ENCODE data around the gene STAT5A.
"Not testable (repeated sequence)": the region's sequence is repeated elsewhere in the genome, so short reads cannot be mapped to it uniquely, and the experiment has no call there.

STAT5A gene

DNA sequence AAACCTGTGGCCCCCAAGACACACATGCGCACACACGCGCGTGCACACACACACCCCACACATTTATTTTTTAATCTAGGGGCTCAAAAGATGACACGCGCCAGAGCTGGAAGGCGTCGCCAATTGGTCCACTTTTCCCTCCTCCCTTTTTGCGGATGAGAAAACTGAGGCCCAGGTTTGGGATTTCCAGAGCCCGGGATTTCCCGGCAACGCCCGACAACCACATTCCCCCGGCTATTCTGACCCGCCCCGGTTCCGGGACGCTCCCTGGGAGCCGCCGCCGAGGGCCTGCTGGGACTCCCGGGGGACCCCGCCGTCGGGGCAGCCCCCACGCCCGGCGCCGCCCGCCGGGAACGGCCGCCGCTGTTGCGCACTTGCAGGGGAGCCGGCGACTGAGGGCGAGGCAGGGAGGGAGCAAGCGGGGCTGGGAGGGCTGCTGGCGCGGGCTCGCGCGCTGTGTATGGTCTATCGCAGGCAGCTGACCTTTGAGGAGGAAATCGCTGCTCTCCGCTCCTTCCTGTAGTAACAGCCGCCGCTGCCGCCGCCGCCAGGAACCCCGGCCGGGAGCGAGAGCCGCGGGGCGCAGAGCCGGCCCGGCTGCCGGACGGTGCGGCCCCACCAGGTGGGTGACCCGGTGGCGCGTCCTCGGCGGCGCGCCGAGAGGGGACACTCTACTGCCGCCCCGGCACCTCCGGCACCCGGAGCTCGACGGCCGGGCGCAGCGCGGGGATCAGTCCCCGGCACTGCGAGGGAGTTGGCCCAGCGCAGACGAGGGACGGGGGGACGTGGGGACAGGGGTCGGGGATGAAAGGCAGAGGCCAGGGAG is at the start of gene STAT5A:
Gene STAT5A (plus strand): TSS at position 522 of the 826 bp plus-strand sequence. CDS start 914 bp downstream, outside the sequence.
- DNase-seq (ENCODE audit: low read depth, low spot score), result no peak

DNA sequence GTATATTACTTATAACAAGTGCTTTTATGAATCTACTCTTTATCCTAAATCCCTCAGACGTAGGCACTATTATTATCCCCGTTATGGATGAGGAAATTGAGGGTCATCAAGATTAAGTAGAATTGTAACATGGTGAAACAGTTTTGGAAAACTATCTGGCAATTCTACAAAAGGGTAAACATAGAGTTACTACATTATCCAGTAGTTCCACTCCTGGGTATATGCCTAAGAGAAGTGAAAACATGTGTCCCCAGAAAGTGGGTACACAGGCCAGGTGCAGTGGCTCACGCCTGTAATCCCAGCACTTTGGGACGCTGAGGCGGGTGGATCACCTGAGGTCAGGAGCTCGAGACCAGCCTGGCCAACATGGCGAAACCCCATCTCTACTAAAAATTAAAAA is 48.7 kb upstream of the STAT5A start:
- not testable (repeated sequence) for DNase-seq (ENCODE audit: low read depth, low spot score)

DNA sequence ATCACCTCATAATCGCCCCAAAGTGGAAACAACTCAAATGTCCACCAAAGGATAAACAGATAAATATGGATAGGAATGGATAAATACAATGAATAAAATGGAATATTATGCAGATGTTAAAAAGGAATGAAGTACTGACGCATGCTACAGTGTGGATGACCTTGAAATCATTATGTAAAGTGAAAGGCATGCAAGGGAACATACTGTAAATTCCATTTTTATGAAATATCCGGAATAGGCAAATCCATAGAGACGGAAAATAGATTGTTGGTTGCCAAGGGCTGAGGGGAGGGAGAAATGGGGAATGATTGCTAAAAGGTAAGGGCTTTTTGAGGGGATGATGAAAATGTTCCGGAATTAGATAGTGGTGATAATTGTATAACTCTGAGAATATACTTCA is 48.1 kb upstream of the STAT5A start:
- no peak for DNase-seq (ENCODE audit: low read depth, low spot score)

DNA sequence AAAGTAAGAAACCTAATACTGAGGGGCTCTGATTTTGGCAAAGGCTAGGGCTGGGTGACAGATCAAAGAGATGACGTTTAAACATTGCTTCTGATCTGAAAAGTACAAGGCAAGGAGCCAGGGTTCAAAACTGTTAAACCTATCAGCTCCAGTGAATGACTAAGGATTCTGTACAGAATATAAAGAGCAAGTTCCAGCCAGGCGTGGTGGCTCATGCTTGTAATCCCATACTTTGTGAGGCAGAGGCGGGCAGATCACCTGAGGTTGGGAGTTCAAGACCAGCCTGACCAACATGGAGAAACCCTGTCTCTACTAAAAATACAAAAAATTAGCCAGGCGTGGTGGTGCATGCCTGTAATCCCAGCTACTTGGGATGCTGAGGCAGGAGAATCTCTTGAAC is 47.4 kb upstream of the STAT5A start:
- DNase-seq (ENCODE audit: low read depth, low spot score), result not testable (repeated sequence)

DNA sequence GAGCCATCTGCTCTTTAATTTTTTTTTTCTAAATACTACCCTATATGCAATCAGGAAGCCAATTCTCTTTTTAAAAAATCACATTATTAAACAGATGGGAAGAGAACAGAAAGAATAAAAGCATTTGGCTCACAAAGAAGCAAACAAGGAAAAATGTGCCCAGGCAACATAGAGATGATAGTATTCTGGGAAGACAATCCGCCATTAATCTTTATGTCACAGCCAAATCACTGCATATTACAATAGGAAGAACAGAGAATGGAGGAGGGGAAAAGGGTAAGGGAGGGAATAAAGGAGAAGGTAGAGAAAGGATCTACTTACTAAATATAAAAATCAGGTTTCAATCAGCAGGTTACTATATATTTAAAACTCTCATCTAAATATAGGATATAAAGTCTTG is 46.4 kb upstream of the STAT5A start:
- no peak for DNase-seq (ENCODE audit: low read depth, low spot score)

DNA sequence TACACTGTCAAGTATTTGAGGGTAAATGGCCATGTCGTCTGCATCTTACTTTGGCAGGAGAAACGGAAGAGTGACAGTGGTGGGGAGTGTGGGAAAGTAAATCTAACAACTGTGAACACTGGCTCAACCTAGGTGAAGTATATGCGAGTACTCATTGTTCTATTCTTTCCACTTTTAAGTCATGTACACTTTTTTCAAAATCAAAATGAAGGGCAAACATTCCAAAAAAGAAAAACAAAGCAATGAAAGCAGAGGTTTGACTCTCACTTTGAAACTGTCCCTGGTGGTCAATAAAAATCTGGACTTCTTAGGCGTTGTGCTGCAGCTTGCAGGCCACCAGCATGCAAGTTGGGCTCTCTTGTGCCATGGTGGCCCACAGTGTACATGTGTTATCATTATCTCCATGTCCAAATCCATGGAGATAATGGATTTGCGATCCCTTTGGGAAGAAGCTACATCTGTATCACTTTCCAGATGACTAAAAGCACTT is 44.8 kb upstream of the STAT5A start:
- no peak for DNase-seq (ENCODE audit: low read depth, low spot score)

DNA sequence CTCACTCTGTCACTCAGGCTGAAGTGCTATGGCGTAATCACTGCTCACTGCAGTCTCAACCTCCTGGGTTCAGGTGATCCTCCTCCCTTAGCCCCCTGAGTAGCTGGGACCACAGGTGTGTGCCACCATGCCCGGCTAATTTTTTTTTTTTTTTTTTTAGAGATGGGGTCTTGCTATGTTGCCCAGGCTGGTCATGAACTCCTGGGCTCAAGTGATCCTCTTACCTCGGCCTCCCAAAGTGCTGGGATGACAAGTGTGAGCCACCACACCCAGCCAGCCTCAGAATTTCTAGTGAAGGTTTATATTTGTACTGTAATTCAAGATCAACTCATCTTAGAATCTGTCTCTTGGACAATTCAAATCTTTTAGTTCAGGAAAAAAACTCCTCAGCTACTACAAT is 44.2 kb upstream of the STAT5A start:
- DNase-seq (ENCODE audit: low read depth, low spot score), result not testable (repeated sequence)

DNA sequence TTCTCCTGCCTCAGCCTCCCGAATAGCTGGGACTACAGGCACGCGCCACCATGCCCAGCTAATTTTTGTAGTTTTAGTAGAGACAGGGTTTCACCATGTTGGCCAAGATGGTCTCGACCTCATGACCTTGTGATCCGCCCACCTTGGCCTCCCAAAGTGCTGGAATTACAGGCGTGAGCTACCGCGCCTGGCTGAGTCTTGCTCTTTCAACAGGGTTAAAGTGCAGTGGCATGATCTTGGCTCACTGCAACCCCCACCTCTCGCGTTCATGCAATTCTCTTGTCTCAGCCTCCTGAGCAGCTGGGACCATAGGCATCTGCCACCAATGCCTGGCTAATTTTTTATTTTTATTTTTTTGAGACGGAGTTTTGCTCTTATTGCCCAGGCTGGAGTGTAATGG is 43.1 kb upstream of the STAT5A start:
- not testable (repeated sequence) for DNase-seq (ENCODE audit: low read depth, low spot score)

DNA sequence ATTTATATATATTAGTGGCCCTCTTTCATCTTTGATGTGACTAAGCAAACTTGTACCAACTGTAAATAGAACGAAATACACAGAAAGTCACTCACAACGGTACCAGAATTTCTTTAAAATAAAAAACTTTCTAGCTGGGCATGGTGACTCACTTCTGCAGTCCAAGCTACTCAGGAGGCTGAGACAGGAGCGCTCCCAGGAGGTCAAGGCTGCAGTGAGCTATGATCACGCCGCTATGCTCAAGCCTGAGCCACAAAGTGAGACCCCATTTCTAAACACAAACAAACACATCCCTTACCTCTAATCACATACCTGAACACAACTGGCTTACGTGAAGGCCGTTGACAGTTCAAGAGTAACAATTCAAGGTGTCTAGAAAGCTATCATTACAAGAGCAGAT is 41.8 kb upstream of the STAT5A start:
- no peak for DNase-seq (ENCODE audit: low read depth, low spot score)

DNA sequence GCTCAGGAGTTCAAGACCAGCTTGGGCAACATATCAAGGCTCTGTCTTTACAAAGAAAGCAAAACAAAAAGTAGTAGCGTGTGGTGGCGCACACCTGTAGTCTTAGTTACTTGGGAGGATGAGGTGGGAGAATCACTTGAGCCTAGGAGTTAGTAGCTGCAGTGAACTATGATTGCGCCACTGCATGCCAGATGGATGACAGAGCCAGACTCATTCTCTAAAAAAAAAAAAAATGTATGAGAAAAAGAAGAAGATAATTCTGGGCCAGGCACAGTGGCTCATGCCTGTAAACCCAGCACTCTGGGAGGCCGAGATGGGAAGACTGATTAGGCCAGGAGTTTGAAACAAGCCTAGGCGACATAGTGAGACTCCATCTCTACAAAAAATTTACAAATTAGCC is 40.6 kb upstream of the STAT5A start:
- no peak for DNase-seq (ENCODE audit: low read depth, low spot score)

DNA sequence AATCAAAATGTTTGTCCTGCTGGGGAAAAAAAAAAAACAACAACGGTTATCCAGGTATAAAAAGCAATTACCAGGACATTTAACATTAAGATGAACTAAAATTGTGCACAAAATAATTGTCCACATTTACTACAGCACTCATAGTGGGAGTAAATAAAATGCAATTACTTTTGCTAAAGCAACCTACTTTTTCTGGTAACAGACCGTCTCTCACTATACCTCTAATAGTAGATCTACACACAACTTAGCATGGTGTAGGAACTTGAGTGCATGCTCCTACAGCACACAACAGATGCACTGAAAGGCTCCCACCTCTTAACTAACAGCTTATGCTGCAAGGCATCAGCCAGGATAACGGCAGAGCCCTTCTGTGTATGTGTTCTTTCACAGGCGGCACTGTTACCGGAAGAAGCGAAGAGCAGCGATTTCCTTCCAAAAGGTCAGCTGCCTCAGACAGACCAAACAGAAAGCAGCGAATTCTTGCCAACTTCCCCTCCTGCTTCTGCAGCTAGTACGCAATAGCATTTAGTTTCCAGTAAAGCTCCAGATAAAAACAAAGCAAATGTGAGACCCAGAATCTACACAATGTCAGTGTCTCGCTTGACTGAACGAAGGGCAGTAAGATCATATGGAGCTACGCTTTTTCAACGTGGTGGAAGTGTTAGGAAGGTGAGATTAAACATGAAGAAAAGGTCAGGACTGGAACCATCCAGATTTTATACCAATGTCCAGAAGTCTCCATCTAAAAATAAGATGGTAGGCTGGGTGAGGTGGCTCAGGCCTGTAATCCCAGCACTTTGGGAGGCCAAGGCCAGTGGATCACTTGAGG is 39.7 kb upstream of the STAT5A start:
- DNase-seq (ENCODE audit: low read depth, low spot score), result peak; percentile 67

DNA sequence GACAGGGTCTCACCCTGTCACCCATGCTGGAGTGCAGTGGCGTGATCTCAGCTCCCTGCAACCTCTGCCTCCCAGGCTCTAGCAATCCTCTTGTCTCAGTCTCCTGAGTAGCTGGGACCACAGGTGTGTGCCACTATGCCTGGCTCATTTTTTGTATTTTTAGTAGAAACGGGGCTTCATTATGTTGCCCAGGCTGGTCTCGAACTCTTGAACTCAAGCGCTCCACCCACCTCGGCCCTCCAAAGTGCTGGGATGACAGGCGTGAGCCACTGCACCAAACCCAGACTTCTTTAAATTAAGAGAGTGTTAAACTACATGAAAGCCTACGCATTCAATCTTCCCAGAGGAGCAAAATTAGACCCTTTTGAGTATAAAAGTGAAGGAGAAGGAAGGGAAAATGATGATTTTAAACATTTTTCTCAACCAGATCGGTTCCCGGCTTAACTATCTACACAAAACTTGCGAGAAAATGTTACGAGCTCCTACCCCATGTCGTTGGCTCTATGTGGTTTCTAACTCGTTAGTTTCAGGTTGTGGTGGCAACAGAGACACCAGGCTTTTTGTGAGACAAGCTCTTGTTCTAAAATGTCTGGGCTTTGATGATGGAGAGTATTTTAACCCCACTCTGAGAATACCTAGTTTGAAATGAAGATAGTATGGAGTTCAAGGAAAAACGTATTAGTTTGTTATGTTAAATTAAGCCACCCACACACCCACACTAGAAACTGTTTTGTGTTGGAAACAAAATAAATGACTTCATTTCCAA is 38.4 kb upstream of the STAT5A start:
- DNase-seq (ENCODE audit: low read depth, low spot score), result no peak

DNA sequence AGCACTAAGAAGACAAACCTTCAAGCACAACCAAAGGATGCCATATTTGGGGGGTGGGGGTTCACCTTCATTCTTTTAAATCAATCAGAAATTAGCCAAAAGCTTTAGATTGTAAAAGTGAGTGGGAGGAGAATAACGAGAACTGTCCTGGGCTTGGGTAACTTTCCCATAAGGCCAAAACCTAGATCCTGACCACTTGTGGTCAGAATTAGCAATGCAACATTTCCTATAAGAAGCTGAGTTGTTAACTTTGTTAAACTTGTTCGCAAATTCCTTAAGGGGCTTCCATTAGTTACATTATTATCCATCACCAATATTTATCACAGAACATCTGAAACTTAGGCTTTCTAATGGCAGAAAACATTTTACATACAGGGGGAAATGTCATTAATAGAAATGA is 37.2 kb upstream of the STAT5A start:
- DNase-seq (ENCODE audit: low read depth, low spot score), result no peak

DNA sequence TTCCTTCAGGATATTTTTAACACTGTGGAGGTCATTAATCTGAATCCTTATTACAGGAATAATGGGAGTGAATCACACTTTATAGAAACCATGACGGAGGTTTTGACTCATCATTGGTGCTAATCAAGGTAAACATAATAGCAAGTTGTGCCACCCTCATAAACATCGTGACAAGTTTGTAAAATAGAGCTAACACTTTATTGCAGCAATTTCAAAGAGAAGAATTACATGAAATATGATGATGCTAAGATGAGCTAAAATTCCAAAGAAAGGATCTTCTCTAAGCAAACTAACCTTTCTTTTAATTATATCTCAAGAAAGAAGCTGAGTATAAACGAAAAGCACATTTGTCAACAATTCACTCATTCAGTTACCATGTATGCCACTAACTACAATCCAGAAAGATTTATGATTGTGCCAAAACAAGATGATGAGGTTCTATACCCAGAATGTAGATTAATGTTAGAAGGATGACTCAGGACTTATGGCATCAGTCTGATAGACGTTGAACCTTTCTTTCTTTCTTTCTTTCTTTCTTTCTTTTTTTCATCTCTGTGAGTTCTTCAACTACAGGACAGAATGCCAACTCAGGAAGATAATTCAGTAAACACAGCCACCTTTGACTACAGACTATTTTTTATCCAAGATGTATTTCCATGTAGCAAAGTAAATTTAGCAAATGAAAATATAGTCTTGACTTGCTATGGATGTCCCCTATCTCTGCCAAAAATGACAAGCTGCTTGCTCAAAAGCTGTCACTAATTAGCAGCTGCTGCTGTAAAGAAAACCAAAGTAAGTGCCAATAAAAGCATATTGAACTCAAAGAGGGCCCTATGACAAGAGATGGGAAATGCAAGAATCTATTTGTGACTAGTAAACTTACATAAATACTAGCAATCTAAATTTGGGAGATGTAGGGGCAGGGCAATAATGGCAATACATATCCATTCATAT is 35.4 kb upstream of the STAT5A start:
- no peak for DNase-seq (ENCODE audit: low read depth, low spot score)

DNA sequence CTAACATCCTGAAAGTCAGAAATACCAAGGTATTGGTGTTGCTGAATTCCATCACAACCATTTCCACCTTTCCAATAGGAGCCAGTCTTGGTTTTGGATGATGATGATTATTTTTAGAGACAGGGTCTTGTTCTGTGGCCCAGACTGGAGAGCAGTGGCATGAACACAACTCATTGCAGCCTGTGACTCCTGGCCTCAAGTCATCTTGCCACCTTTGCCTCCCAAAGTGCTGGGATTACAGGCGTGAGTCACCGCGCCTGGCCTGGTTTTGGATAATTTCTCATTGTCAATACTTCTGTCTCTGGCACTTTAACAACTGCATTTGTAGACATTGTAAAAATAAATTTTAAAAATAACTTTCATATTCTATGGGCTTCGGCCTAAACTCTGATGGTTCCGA is 34.7 kb upstream of the STAT5A start:
- no peak for DNase-seq (ENCODE audit: low read depth, low spot score)

DNA sequence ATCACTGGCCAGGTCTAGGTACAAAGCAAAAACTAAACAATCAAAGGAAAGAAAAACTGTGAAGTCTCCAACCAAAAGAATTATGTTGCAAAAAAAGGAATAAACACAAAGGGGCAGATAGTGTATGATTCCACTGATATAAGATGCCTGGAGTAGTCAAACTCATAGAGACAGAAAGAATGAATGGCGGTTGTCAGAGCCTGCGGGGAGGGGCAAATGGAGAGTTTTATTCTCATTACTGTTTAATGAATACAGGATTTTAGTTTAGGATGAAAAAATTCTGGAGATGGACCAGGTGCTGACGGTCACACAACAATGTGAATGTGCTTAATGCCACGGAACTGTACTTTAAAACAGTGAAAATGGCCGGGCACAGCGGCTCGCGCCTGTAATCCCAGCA is 32.9 kb upstream of the STAT5A start:
- no peak for DNase-seq (ENCODE audit: low read depth, low spot score)

DNA sequence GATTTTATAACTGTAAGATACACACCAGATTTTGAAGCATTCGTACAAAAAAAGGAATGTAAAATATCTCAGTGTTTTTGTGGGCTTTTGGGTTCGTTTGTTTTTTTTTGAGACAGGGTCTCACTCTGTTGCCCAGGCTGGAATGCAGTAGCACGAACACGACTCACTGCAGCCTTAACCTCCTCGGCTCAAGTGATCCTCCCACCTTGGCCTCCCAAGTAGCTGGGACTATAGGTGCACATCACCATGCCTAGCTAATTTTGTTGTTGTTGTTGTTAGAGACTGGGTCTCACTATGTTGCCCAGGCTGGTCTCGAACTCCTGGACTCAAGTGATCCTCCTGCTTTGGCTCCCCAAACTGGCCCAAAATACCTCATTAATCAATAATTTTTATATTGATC is 28.0 kb upstream of the STAT5A start:
- no peak for DNase-seq (ENCODE audit: low read depth, low spot score)

DNA sequence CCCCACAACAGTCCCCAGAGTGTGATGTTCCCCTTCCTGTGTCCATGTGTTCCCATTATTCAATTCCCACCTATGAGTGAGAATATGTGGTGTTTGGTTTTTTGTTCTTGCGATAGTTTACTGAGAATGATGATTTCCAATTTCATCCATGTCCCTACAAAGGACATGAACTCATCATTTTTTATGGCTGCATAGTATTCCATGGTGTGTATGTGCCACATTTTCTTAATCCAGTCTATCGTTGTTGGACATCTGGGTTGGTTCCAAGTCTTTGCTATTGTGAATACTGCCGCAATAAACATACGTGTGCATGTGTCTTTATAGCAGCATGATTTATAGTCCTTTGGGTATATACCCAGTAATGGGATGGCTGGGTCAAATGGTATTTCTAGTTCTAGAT is 23.9 kb upstream of the STAT5A start:
- not testable (repeated sequence) for DNase-seq (ENCODE audit: low read depth, low spot score)

DNA sequence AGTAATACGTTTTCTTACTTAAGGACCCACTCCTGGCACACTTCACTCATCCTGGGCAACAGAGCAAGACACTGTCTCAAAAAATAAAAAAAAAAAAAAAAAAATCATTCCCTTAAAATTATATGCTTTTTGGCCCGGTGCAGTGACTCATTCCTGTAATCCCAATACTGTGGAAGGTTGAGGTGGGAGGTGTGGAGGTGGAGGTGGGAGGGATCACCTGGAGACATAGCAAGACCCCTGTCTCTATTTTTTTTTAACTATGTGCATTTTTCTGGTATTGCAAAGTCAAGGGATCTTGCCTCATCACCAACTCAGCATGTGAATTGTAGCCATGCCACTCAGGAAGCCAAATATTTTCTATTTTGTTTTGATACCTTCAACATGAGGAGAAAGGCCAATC is 21.8 kb upstream of the STAT5A start:
- no peak for DNase-seq (ENCODE audit: low read depth, low spot score)

DNA sequence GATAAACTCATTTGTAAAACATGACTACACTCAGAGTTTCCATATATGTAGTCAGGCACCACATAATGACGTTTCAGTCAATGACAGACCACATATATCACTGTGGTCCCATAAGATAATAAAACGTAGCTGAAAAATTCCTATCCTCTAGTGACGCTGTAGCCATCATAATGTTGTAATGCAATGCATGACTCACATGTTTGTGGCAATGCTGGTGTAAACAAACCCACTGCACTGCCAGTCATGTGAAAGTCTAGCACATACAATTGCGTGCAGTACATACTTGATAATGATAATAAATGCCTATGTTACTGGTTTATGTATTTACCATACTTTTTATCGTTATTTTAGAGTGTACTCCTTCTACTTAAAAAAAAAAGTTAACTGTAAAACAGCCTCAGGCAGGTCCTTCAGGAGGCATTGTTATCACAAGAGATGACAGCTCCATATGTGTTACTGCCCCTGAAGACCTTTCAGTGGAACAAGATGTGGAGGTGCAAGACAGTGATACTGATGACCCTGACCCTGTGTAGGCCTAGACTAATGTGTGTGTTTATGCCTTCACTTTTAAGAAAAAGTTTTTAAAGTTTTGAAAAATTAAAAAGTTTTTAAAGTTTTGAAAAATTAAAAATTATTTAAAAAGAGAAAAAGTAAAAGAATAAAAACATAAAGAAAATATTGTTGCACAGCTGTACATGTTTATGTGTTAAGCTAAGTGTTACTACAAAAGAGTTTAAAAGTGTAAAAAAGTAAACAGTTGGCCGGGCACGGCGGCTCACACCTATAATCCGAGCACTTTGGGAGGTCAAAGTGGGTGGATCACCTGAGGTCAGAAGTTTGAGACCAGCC is 21.2 kb upstream of the STAT5A start:
- no peak for DNase-seq (ENCODE audit: low read depth, low spot score)

Measured in smooth muscle cell of the brain vasculature (primary cell).